A549 (cell line): ENCODE data around the gene LACTBL1. TPM values are rescaled to one million over a fixed set of nuclear protein-coding genes. Genes with fewer than 3 reads are reported as not detected.

Experiments used
- ATAC-seq, 2 experiments: fragments of 200-7000 bp in 1 of 2; fragments of >200 bp in 1 of 2; cut with Nextera tagmentation in 1 of 2; cut with Tn5 transposase in 1 of 2; 3 replicates each; pipeline versions ENCODE4 v1.8.0 to v1.9.1; 2018 to 2020; ENCODE audit warnings: mild to moderate bottlenecking in 1 of 2, moderate library complexity in 1 of 2
- CTCF ChIA-PET: fragments of 300-600 bp; sonication (Branson Sonifier 250); formaldehyde crosslinking; extraction: SDS; loops from one replicate; lab custom pipeline; 2021; ENCODE audit warnings: antibody characterized with exemption, inconsistent platforms; lab: Yijun Ruan, JAX
- POLR2A ChIA-PET: fragments of 350-600 bp; formaldehyde crosslinking; extraction: SDS; loops from one replicate; lab custom pipeline; 2021; ENCODE audit warnings: antibody characterized with exemption, inconsistent platforms; lab: Yijun Ruan, JAX
- DNase-seq, 2 experiments: peaks; one replicate each; pipeline versions ENCODE4 v3.0.0 to v3.0.0-alpha.2; 2011 to 2016; ENCODE audit warnings: low read depth in 1 of 2, low spot score in 1 of 2
- FAIRE-seq: peaks from 2 replicates; lab custom pipeline; 2011; peaks lifted over from hg19 to GRCh38; lab: Jason Lieb, UNC
- H3K27ac ChIP-seq, 2 experiments: fragments of >200 bp; sonication (Bioruptor Twin); formaldehyde crosslinking; 3 replicates each; pipeline ENCODE4 v1.5.1; 2016 to 2017
- H3K4me1 ChIP-seq: fragments of >200 bp; sonication (Bioruptor Twin); formaldehyde crosslinking; 3 replicates; pipeline ENCODE4 v1.6.1; 2016
- H3K4me2 ChIP-seq: fragments of >200 bp; sonication (Bioruptor Twin); formaldehyde crosslinking; 3 replicates; pipeline ENCODE4 v1.6.1; 2016
- H3K4me3 ChIP-seq: fragments of >200 bp; sonication (Bioruptor Twin); formaldehyde crosslinking; 3 replicates; pipeline ENCODE4 v1.5.1; 2016
- H3K9me3 ChIP-seq: fragments of >200 bp; sonication (Bioruptor Twin); formaldehyde crosslinking; 3 replicates; pipeline ENCODE4 v1.6.1; 2016
- CHD2 ChIP-seq: fragments of 150-350 bp; IDR thresholded peaks from 2 replicates; pipeline ENCODE4 v1.6.1; 2014; ENCODE audit warnings: low read length; ENCODE audit not compliant: partially characterized antibody
- CTCF ChIP-seq: fragments of >200 bp; sonication (Bioruptor Twin); formaldehyde crosslinking; IDR thresholded peaks from 3 replicates; pipeline ENCODE4 v1.5.1; 2016
- ELK1 ChIP-seq: fragments of 150-350 bp; IDR thresholded peaks from 2 replicates; pipeline ENCODE4 v1.6.1; 2014; ENCODE audit warnings: low read depth, mild to moderate bottlenecking, low read length
- EP300 ChIP-seq, 2 experiments: fragments of >200 bp; sonication (Bioruptor Twin); formaldehyde crosslinking; IDR thresholded peaks; 2 replicates in 1 of 2; 3 replicates in 1 of 2; pipeline ENCODE4 v1.6.1; 2016 to 2017
- GATA3 ChIP-seq: IDR thresholded peaks from 2 replicates; pipeline ENCODE4 v1.6.1; 2012; ENCODE audit warnings: borderline replicate concordance
- HOXA7 ChIP-seq: fragments of 250-450 bp; sonication (Bioruptor Pico); IDR thresholded peaks from 2 replicates; pipeline ENCODE4 v1.5.0; 2020; ENCODE audit warnings: mild to moderate bottlenecking, moderate library complexity
- HOXB5 ChIP-seq: fragments of 250-450 bp; sonication (Bioruptor Pico); IDR thresholded peaks from 2 replicates; pipeline ENCODE4 v1.5.0; 2020; ENCODE audit warnings: mild to moderate bottlenecking, moderate library complexity
- KDM1A ChIP-seq: fragments of 200-600 bp; sonication (generic); IDR thresholded peaks from 2 replicates; pipeline ENCODE4 v1.6.1; 2016; ENCODE audit warnings: low read depth, mild to moderate bottlenecking
- MAFK ChIP-seq: fragments of 450-650 bp; IDR thresholded peaks from 2 replicates; pipeline ENCODE4 v1.6.1; 2014; ENCODE audit not compliant: partially characterized antibody
- MAX ChIP-seq: IDR thresholded peaks from 2 replicates; pipeline ENCODE4 v1.6.1; 2012
- MYC ChIP-seq: IDR thresholded peaks from 2 replicates; pipeline ENCODE4 v1.6.1; 2012; ENCODE audit warnings: mild to moderate bottlenecking, inconsistent platforms, low read length, improper control_type of control experiment, borderline replicate concordance
- POLR2AphosphoS2 ChIP-seq: conservative IDR thresholded peaks from 2 replicates; pipeline ENCODE4 v1.6.1; 2012; ENCODE audit warnings: low read length, improper control_type of control experiment, inconsistent platforms
- SREBF2 ChIP-seq: fragments of 450-650 bp; IDR thresholded peaks from 2 replicates; pipeline ENCODE4 v1.6.1; 2014; ENCODE audit warnings: mild to moderate bottlenecking, moderate library complexity
- TFCP2L1 ChIP-seq: fragments of 250-450 bp; sonication (Bioruptor Pico); IDR thresholded peaks from 2 replicates; pipeline ENCODE4 v1.5.0; 2021; ENCODE audit warnings: mild to moderate bottlenecking
- TP53 ChIP-seq: fragments of 250-450 bp; sonication (Bioruptor Pico); IDR thresholded peaks from 2 replicates; pipeline ENCODE4 v1.5.0; 2021; ENCODE audit warnings: mild to moderate bottlenecking, moderate library complexity
- ZFP36 ChIP-seq: fragments of 450-650 bp; IDR thresholded peaks from 2 replicates; pipeline ENCODE4 v1.6.1; 2014; ENCODE audit warnings: borderline replicate concordance; ENCODE audit not compliant: partially characterized antibody
- ZSCAN20 ChIP-seq: fragments of 250-450 bp; sonication (Bioruptor Pico); IDR thresholded peaks from 2 replicates; pipeline ENCODE4 v1.8.0; 2022; ENCODE audit warnings: mild to moderate bottlenecking, moderate library complexity
- WGBS: methylation state at CpG from one replicate; pipeline ENCODE4 v1.1.6; 2017; ENCODE audit errors: missing lambda C conversion rate; 5-methylcytosine and 5-hydroxymethylcytosine counted together
- polyA plus RNA-seq, 4 experiments: library from polyadenylated mRNA; depleted of rRNA in 3 of 4; stranded (reverse); fragments of >200 nt; fragmentation: RNase III in 1 of 4; extraction: RNeasy Plus Mini Kit Qiagen cat#74134 plus additional on column Dnase treatment in 1 of 4; gene quantifications; 2 replicates in 3 of 4; 3 replicates in 1 of 4; pipeline ENCODE4 v1.2.3, GENCODE V29; 2011 to 2017
- TF ChIP-seq, protein P1 (sequence below): fragments of 450-650 bp; IDR thresholded peaks from 2 replicates; pipeline ENCODE4 v1.6.1; 2014; ENCODE audit warnings: antibody characterized with exemption

LACTBL1 gene
- polyA plus RNA-seq, 2 of the 4 experiments (the other 2 are of a cell fraction), result not detected

DNA sequence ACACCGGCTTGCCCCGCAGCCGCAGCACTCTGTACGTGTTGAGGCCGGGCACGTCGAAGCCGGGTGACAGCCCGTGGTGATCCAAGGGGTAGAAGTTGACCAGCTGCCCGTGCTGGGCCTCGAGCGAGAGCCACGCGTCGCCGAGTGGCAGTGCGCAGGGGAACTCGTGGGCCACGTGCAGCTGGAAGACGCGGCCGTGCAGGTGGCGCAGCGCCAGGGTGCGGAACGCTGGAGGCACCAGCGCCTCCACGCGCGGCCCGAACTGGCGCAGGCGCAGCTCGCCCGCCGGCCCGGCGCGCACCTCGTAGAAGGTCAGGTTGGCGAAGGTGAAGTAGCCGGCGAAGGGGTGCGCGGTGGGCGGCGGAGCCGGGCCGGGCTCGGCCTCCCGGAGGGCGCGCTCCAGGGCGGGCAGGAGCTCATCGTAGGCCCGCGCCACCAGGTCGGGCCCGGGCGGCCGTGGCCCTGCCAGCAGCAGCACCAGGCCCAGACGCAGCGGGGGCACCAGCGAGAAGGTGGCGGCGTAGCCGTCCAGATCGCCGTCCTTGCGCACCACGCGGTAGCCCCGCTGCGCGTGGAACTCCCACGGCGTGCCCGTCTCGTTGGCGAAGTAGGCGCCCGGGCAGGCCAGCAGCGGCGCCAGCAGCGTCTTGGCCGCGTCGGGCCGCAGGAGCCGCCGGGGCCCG is 19.5 kb downstream of the LACTBL1 start:
- Histone ChIP-seq H3K4me1 (no peaks in the 10 kb centered on the region), H3K27ac (no peak overlapping the region), H3K4me3 (no peak overlapping the region), H3K4me2 (no peak overlapping the region), H3K9me3 (peaks cover 3% of the 10 kb centered on the region; the same call in 1 of the 3 replicates)
- TF ChIP-seq SREBF2 (no peak), MAX (no peak), GATA3 (no peak)
- ChIA-PET CTCF (interaction anchor here (4.6 kb wide), 1 partner anchor 12 kb away, joined by 25 read pairs; no protein-coding TSS in a partner anchor), POLR2A (no interaction called here)
- no peak for ATAC-seq
- WGBS, result 54% methylated on average over 43 of the region's 92 CpGs
- DNase-seq, result no peak
- no peak for FAIRE-seq

DNA sequence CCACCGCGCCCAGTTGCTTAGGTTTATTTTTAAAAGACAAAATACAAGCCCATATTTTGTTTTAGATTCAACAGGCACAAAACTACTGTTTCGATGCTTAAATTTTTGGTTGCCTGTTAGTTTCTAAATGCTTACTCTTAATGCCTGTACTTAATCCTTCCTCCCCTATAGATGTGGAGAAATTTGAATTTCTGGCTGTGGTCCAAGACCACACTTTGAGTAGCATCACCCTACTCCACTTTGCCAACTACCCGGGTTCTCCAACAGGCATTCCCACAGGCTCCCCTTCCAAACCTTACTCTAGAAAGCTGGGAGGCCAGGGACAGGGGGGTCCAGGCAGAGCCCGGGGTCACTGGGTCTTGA is 20.0 kb downstream of the LACTBL1 start:
- no peak for TF ChIP-seq ELK1
- no peak for TF ChIP-seq POLR2AphosphoS2
- no peak for ATAC-seq
- CTCF ChIA-PET, result interaction anchor here (4.6 kb wide), 1 partner anchor 12 kb away, joined by 25 read pairs; no protein-coding TSS in a partner anchor

DNA sequence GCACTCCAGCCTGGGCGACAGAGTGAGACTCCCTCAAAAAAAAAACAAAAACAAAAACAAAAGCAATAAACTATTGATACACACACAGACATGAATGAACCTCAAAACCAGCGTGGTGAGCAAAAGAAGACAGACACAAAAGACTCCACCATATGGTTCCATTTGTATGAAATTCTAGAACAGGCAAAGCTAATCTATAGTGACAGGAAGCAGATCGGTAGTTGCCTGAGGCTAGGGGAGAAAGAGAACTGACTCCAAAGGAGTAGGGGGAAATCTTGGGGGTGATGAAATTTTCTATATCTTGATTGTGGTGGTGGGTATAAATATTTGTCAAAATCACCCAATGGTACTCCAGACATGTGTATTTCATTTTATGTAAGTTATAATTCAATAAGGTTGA is 20.9 kb downstream of the LACTBL1 start:
- Histone ChIP-seq H3K4me1 (no peaks in the 10 kb centered on the region), H3K4me3 (no peak overlapping the region), H3K9me3 (peaks cover 3% of the 10 kb centered on the region; the same call in 1 of the 3 replicates), H3K4me2 (no peak overlapping the region), H3K27ac (no peak overlapping the region)
- 61% methylated on average over 3 of the region's 3 CpGs for WGBS
- FAIRE-seq (no peak), ATAC-seq (no peak), DNase-seq (no peak)
- TF ChIP-seq MAFK (no peak), KDM1A (no peak), CHD2 (no peak), HOXB5 (CRISPR knock-in tag) (no peak), TFCP2L1 (CRISPR knock-in tag) (no peak), HOXA7 (CRISPR knock-in tag) (no peak), EP300 (IDR thresholded peaks at IDR 0.05) (no peak), CTCF (no peak), ZFP36 (no peak), ZSCAN20 (CRISPR knock-in tag) (no peak), TP53 (CRISPR knock-in tag) (no peak), MYC (no peak), SREBF2 (no peak)
- TF ChIP-seq, protein P1, sequence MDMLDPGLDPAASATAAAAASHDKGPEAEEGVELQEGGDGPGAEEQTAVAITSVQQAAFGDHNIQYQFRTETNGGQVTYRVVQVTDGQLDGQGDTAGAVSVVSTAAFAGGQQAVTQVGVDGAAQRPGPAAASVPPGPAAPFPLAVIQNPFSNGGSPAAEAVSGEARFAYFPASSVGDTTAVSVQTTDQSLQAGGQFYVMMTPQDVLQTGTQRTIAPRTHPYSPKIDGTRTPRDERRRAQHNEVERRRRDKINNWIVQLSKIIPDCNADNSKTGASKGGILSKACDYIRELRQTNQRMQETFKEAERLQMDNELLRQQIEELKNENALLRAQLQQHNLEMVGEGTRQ, result no peak
- CTCF ChIA-PET, result interaction anchor here (0.7 to 1.6 kb wide), 4 partner anchors 12 to 315 kb away, joined by 3 to 5 read pairs (median 4); partner anchors contain the start of gene C1QA
- POLR2A ChIA-PET, result no interaction called here

More for the DNA sequence above, 20.0 kb downstream of the LACTBL1 start:
- Histone ChIP-seq H3K4me2 (no peak overlapping the region), H3K27ac (no peak overlapping the region), H3K9me3 (peaks cover 3% of the 10 kb centered on the region; the same call in 1 of the 3 replicates), H3K4me1 (no peaks in the 10 kb centered on the region), H3K4me3 (no peak overlapping the region)
- DNase-seq (no peak), FAIRE-seq (no peak)
- POLR2A ChIA-PET, result no interaction called here
- 90% methylated on average over 4 of the region's 5 CpGs for WGBS
